HepG2 (cell line): Measurements from ENCODE around the gene MIDN. TPM values are rescaled to one million over a fixed set of nuclear protein-coding genes. Genes with fewer than 3 reads are reported as not detected.

ENCODE experiments used
- ARNT2 ChIP-seq: sonication (generic); formaldehyde crosslinking; IDR thresholded peaks from 2 replicates; pipeline ENCODE4 v1.8.0; 2022; ENCODE audit warnings: mild to moderate bottlenecking, low read depth, missing genetic modification reagents, moderate library complexity
- ATF6 ChIP-seq: sonication (generic); formaldehyde crosslinking; conservative IDR thresholded peaks from 2 replicates; pipeline ENCODE4 v1.4.0; 2020; ENCODE audit warnings: missing genetic modification reagents
- ATF7-NPFF ChIP-seq: sonication (generic); formaldehyde crosslinking; IDR thresholded peaks from 2 replicates; pipeline ENCODE4 v1.8.1; 2023; ENCODE audit warnings: mild to moderate bottlenecking, low read depth, missing genetic modification reagents, moderate library complexity
- BHLHE40 ChIP-seq: IDR thresholded peaks from 2 replicates; pipeline ENCODE4 v1.6.1; 2011; ENCODE audit warnings: low read length, improper control_type of control experiment
- CBX1 ChIP-seq: IDR thresholded peaks from one replicate; pipeline ENCODE4 v1.6.1; 2016; ENCODE audit warnings: antibody characterized with exemption, low read depth
- CREB1 ChIP-seq, 2 experiments: fragments of 450-650 bp in 1 of 2; IDR thresholded peaks; 2 replicates each; pipeline ENCODE4 v1.6.1; 2016 to 2017; ENCODE audit warnings: control low read depth in 1 of 2, mild to moderate bottlenecking in 1 of 2, missing compliant biosample characterization in 1 of 2, missing genetic modification characterization in 1 of 2
- DRAP1 ChIP-seq: IDR thresholded peaks from 2 replicates; pipeline ENCODE4 v1.6.1; 2016; ENCODE audit warnings: missing genetic modification reagents, missing compliant biosample characterization
- FOXA1 ChIP-seq, 2 experiments: fragments of 450-650 bp in 1 of 2; sonication (generic) in 1 of 2; formaldehyde crosslinking in 1 of 2; IDR thresholded peaks; 2 replicates each; pipeline versions ENCODE4 v1.4.0 to v1.6.1; 2016 to 2020; ENCODE audit warnings: missing genetic modification reagents in 1 of 2
- FOXA3 ChIP-seq: IDR thresholded peaks from 2 replicates; pipeline ENCODE4 v1.6.1; 2016; ENCODE audit warnings: missing genetic modification reagents, missing compliant biosample characterization
- GABPB1 ChIP-seq: IDR thresholded peaks from 2 replicates; pipeline ENCODE4 v1.6.1; 2016; ENCODE audit warnings: mild to moderate bottlenecking, missing genetic modification reagents, moderate library complexity, missing compliant biosample characterization
- HOXA9 ChIP-seq: sonication (generic); formaldehyde crosslinking; IDR thresholded peaks from 2 replicates; pipeline ENCODE4 v1.8.1; 2022; ENCODE audit warnings: missing genetic modification reagents, mild to moderate bottlenecking, moderate library complexity, borderline replicate concordance
- IRF2 ChIP-seq: IDR thresholded peaks from 2 replicates; pipeline ENCODE4 v1.6.1; 2018; ENCODE audit warnings: missing genetic modification reagents, missing compliant biosample characterization
- KLF6 ChIP-seq: IDR thresholded peaks from 2 replicates; pipeline ENCODE4 v1.8.0; 2016; ENCODE audit warnings: missing biosample characterization, missing genetic modification reagents
- MAX ChIP-seq: IDR thresholded peaks from 2 replicates; pipeline ENCODE4 v1.6.1; 2012; ENCODE audit warnings: inconsistent platforms
- NFYC ChIP-seq: IDR thresholded peaks from 2 replicates; pipeline ENCODE4 v1.6.1; 2016; ENCODE audit warnings: missing genetic modification reagents, missing compliant biosample characterization
- PHF8 ChIP-seq: sonication (generic); formaldehyde crosslinking; IDR thresholded peaks from 2 replicates; pipeline ENCODE4 v1.5.0; 2020; ENCODE audit warnings: missing genetic modification reagents
- POLR2AphosphoS5 ChIP-seq: IDR thresholded peaks from 2 replicates; pipeline ENCODE4 v1.6.1; 2012; ENCODE audit warnings: low read depth, low read length
- SIN3A ChIP-seq: IDR thresholded peaks from 2 replicates; pipeline ENCODE4 v1.6.1; 2011; ENCODE audit warnings: low read depth, mild to moderate bottlenecking, control low read depth, low read length, borderline replicate concordance
- YEATS4 ChIP-seq: sonication (generic); formaldehyde crosslinking; IDR thresholded peaks from 2 replicates; pipeline ENCODE4 v1.4.0; 2020; ENCODE audit warnings: missing genetic modification reagents, borderline replicate concordance
- ZBTB7B ChIP-seq: sonication (generic); formaldehyde crosslinking; IDR thresholded peaks from 2 replicates; pipeline ENCODE4 v1.4.0; 2020; ENCODE audit warnings: missing genetic modification reagents
- ZFP90 ChIP-seq: sonication (generic); formaldehyde crosslinking; IDR thresholded peaks from 2 replicates; pipeline ENCODE4 v1.8.0; 2022; ENCODE audit warnings: missing genetic modification reagents, mild to moderate bottlenecking, inconsistent platforms, borderline replicate concordance
- ZMYM4 ChIP-seq: sonication (generic); formaldehyde crosslinking; IDR thresholded peaks from 2 replicates; pipeline ENCODE4 v1.8.1; 2023; ENCODE audit warnings: mild to moderate bottlenecking, missing genetic modification reagents
- ZNF274 ChIP-seq: sonication (generic); formaldehyde crosslinking; IDR thresholded peaks from 2 replicates; pipeline ENCODE4 v1.5.1; 2020; ENCODE audit warnings: mild to moderate bottlenecking, missing genetic modification reagents
- ZNF607 ChIP-seq: sonication (generic); formaldehyde crosslinking; IDR thresholded peaks from 2 replicates; pipeline ENCODE4 v1.5.1; 2020; ENCODE audit warnings: missing genetic modification reagents, mild to moderate bottlenecking, borderline replicate concordance
- ZNF7 ChIP-seq: IDR thresholded peaks from 2 replicates; pipeline ENCODE4 v1.6.1; 2016; ENCODE audit warnings: missing biosample characterization, missing genetic modification reagents
- ZNF777 ChIP-seq: sonication (generic); formaldehyde crosslinking; IDR thresholded peaks from 2 replicates; pipeline ENCODE4 v1.4.0; 2020; ENCODE audit warnings: missing genetic modification reagents
- ZSCAN21 ChIP-seq: sonication (generic); formaldehyde crosslinking; IDR thresholded peaks from 2 replicates; pipeline ENCODE4 v1.8.0; 2022; ENCODE audit warnings: mild to moderate bottlenecking, missing genetic modification reagents, moderate library complexity, borderline replicate concordance
- polyA plus RNA-seq, 8 experiments: library from polyadenylated mRNA; depleted of rRNA in 3 of 8; stranded (reverse) in 7 of 8; unstranded in 1 of 8; fragments of >200 nt; fragmentation: Illumina TruSeq in 4 of 8; extraction: Trizol in 4 of 8; gene quantifications; 2 replicates each; pipeline versions ENCODE4 v1.2.1 to v1.2.3, GENCODE V29; 2011 to 2016; ENCODE audit warnings: low read depth in 4 of 8, missing spikeins in 1 of 8, mixed read lengths in 1 of 8; ENCODE audit not compliant: insufficient read depth in 1 of 8
- total RNA-seq, 5 experiments: library from RNA; depleted of rRNA; stranded (reverse); fragments of >200 nt; fragmentation: Illumina TruSeq; extraction: Trizol; gene quantifications; 2 replicates each; pipeline ENCODE4 v1.2.3, GENCODE V29; 2016; ENCODE audit warnings: low read depth in 1 of 5

MIDN gene
- total and polyA plus RNA-seq, 2 of the 13 experiments (the other 11 are each of a cell fraction or from before 2014, with no cell fraction given) = 8.4 to 18.0 TPM

GRCh38 chr19:1205114-1206099 is 43.0 kb upstream of the MIDN start, which contains the start of gene STK11 (continued):
- TF ChIP-seq GABPB1 (CRISPR knock-in tag) = peak; percentile 83
- peak; percentile 51; the same call in 1 of the 2 replicates for TF ChIP-seq YEATS4 (CRISPR knock-in tag)
- peak; percentile 65; the same call in 1 of the 2 replicates for TF ChIP-seq PHF8 (CRISPR knock-in tag)
- TF ChIP-seq FOXA1 (IDR thresholded peaks at IDR 0.05) = no peak
- TF ChIP-seq FOXA1 (CRISPR knock-in tag; IDR thresholded peaks at IDR 0.05) = peak; percentile 88
- peak; percentile 76; the same call in 1 of the 2 replicates for TF ChIP-seq KLF6 (CRISPR knock-in tag)
- TF ChIP-seq ATF6 = no peak
- TF ChIP-seq IRF2 (CRISPR knock-in tag) = peak; percentile 55; the same call in 1 of the 2 replicates
- 0 out of 2 replicates have a peak, but pooled peaks have one; percentile 29 for TF ChIP-seq SIN3A
- TF ChIP-seq ZBTB7B (CRISPR knock-in tag) = peak; percentile 98
- peak; percentile 42 for TF ChIP-seq BHLHE40
- 0 out of 2 replicates have a peak, but pooled peaks have one; percentile 41 for TF ChIP-seq ZNF777 (CRISPR knock-in tag)
- peak; percentile 43; the same call in 1 of the 2 replicates for TF ChIP-seq ZSCAN21 (CRISPR knock-in tag)
- TF ChIP-seq ARNT2 (CRISPR knock-in tag) = peak; percentile 75; the same call in 1 of the 2 replicates
- TF ChIP-seq HOXA9 (CRISPR knock-in tag) = no peak
- TF ChIP-seq MAX = peak; percentile 47; the same call in 1 of the 2 replicates
- no peak for TF ChIP-seq CBX1
- TF ChIP-seq ZMYM4 (CRISPR knock-in tag) = peak; percentile 58
- TF ChIP-seq CREB1 (IDR thresholded peaks at IDR 0.05) = peak; percentile 84
- TF ChIP-seq CREB1 (CRISPR knock-in tag; IDR thresholded peaks at IDR 0.05) = peak; percentile 71; the same call in 1 of the 2 replicates
- TF ChIP-seq ZNF7 = no peak
- peak; percentile 51; the same call in 1 of the 2 replicates for TF ChIP-seq POLR2AphosphoS5
- peak; percentile 73 for TF ChIP-seq FOXA3 (CRISPR knock-in tag)
- TF ChIP-seq NFYC (CRISPR knock-in tag) = peak; percentile 97
- TF ChIP-seq ZNF607 (CRISPR knock-in tag) = peak; percentile 59; the same call in 1 of the 2 replicates
- TF ChIP-seq ZNF274 (CRISPR knock-in tag) = 0 out of 2 replicates have a peak, but pooled peaks have one; percentile 41
- peak; percentile 70 for TF ChIP-seq ATF7-NPFF (CRISPR knock-in tag)
- TF ChIP-seq DRAP1 (CRISPR knock-in tag) = peak; percentile 84
- peak; percentile 41; the same call in 1 of the 2 replicates for TF ChIP-seq ZFP90 (CRISPR knock-in tag)
